Activated T-helper 17 cell treated with anti-CD3 and anti-CD28 coated beads, Interleukin-2, amount 50 U/mL, for 72 hours (primary cell): Measurements from ENCODE around the gene E2F4. TPM values are rescaled to one million over a fixed set of nuclear protein-coding genes. Genes with fewer than 3 reads are reported as not detected.

ENCODE experiments used
- ATAC-seq: fragments of 150-1000 bp; cut with Tn5 transposase; replicated peaks from 2 replicates; pipeline ENCODE4 v1.10.0; 2021; ENCODE audit warnings: mild to moderate bottlenecking, moderate library complexity
- H3K27ac Mint-ChIP-seq: one replicate; pipeline ENCODE4 v1.8.0; 2022; ENCODE audit warnings: mixed read lengths
- H3K27me3 Mint-ChIP-seq: one replicate; pipeline ENCODE4 v1.8.0; 2022; ENCODE audit warnings: mixed read lengths
- H3K36me3 Mint-ChIP-seq: one replicate; pipeline ENCODE4 v1.8.0; 2022; ENCODE audit warnings: low read depth, mild to moderate bottlenecking, mixed read lengths
- H3K4me1 Mint-ChIP-seq: one replicate; pipeline ENCODE4 v1.8.0; 2022; ENCODE audit warnings: mixed read lengths
- H3K4me3 Mint-ChIP-seq: one replicate; pipeline ENCODE4 v1.8.0; 2022; ENCODE audit warnings: mild to moderate bottlenecking, mixed read lengths
- H3K9me3 Mint-ChIP-seq: one replicate; pipeline ENCODE4 v1.8.0; 2022; ENCODE audit warnings: mixed read lengths
- total RNA-seq, 2 donors: library from RNA; stranded (reverse); gene quantifications; one replicate each; pipeline ENCODE4 v1.2.3, GENCODE V29; 2022

E2F4 gene
- total RNA-seq, 2 donors from 2014 or later, result 90.0 to 141 TPM

DNA sequence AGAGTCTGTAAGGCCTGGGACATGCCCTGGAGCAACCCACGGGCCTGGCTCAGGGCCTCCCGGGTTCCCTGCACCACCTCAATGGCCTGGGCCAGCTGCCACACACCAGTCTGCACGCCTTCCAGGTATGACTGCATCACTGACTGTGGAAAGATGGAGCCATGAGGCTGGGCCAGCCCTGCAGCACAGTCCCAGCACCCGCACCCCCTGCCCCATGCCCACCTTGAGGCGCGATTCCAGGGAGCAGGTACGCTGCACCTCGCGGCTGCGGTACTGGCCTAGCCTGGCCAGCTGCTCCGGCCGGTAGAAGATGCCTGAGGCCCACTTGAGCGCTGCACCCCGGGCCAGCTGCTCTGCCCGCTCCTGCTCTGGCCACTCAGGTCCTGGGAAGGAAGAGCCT, 3.2 kb upstream of the E2F4 start:
- H3K27ac Mint-ChIP-seq, result no peak overlapping the region
- ATAC-seq, result no peak
- H3K36me3 Mint-ChIP-seq, result peaks cover 20% of the 10 kb centered on the region
- no peaks in the 10 kb centered on the region for H3K27me3 Mint-ChIP-seq
- H3K9me3 Mint-ChIP-seq, result no peaks in the 10 kb centered on the region
- H3K4me3 Mint-ChIP-seq, result no peak overlapping the region
- H3K4me1 Mint-ChIP-seq, result peaks cover 17% of the 10 kb centered on the region

DNA sequence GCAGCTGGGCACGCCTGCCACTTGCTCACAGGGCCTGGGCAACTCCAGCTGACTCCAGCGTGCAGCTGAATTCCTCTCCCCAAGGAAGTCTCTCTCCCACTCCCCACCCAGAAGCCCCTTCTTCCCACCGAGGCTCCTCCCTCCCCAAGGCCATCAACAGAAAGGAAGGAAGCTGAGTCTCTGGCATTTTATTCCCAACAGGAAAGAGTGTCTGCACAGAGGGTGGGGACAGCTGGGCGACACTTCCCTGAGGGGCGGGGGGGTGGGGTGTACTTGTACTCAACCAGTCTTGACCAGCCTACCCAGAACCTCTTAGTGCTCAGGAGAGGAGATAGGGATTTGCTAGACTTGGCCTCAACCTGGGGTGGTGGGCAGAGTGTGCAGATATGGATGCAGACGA, 1.9 kb upstream of the E2F4 start, which contains the start of gene EXOC3L1:
TSS of gene EXOC3L1 (minus strand) at position 96 of the 400 bp plus-strand sequence. CDS start 460 bp downstream, outside the sequence.
- H3K4me1 Mint-ChIP-seq, result peaks cover 20% of the 10 kb centered on the region
- H3K27me3 Mint-ChIP-seq, result no peaks in the 10 kb centered on the region
- peaks cover 32% of the 10 kb centered on the region for H3K36me3 Mint-ChIP-seq
- peak within 1 kb of the TSS; percentile 88 for H3K27ac Mint-ChIP-seq
- peak within 1 kb of the TSS; percentile 85 for H3K4me3 Mint-ChIP-seq
- ATAC-seq, result no peak
- no peaks in the 10 kb centered on the region for H3K9me3 Mint-ChIP-seq

DNA sequence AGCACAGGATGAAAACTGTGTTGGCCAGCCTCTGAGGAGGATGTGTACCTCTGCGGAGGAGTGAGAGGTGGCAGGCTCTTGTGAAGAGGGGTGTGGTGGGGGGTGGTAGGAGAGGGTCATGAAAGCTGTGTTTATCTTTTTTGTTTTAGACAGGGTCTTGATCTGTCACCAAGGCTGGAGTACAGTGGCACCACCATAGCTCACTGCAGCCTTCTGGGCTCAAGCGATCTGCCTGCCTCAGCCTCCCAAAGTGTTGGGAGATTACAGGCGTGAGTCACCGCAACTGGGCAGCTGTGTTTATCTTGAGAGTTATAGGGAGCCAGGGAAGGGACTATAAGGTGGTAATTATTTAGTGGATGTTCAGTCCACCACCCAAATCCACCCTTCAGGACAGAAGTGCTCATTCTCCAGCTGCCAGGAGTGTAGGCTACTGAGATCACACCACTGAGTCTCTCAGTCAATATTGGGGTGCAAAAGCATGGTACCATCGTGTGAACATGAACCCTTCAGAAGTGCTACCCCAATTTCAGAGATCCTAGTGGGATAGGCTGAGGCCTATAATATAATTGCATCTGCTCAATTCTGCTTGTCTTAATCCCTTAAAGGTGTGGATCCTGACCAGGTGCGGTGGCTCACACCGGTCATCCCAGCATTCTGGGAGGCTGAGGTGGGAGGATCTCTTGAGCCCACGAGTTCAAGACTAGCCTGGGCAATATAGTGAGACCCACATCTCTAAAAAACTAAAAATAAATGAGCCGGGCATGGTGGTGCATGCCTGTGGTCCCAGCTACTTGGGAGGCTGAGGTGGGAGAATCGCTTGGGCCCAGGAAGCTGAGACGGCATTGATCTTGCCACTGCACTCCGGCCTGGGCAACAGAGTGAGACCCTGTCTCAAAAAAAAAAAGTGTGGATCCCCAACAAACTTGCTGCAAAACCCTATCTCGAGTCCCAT, 1.2 kb upstream of the E2F4 start:
- Mint-ChIP-seq H3K27me3 (no peaks in the 10 kb centered on the region), H3K4me3 (peak overlapping the region; percentile 85), H3K27ac (peak overlapping the region; percentile 88), H3K36me3 (peaks cover 34% of the 10 kb centered on the region), H3K4me1 (peaks cover 15% of the 10 kb centered on the region), H3K9me3 (no peaks in the 10 kb centered on the region)
- ATAC-seq, result no peak

DNA sequence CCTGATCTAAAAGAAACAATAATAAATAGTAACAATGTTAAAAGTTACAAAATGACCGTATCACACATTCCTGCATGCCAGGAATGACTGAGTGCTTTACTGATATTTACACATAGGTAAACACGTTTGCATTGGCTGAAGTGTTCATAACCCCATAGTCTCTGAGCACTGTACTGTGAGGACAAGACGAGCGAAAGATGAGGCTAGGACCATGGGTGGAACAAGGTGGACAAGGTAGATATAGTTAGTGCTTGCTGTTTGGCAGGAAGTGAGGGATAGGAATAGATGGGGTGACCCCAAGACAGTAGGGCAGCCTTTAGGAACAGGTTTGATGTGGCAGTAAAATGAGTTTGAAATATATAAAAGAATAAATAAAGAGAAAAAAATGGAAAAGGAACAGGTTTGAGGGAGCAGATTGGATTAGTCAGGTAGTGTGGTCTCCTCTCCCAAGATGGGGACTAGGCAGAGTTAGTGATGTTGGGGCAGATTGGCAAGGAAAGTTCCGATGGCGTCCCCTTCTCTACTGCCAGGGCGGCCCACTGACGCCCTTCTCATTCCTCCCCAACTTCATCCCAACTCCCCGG, 452 bp upstream of the E2F4 start:
- H3K27ac Mint-ChIP-seq, result peak overlapping the region; percentile 88
- peaks cover 42% of the 10 kb centered on the region for H3K36me3 Mint-ChIP-seq
- no peaks in the 10 kb centered on the region for H3K27me3 Mint-ChIP-seq
- no peaks in the 10 kb centered on the region for H3K9me3 Mint-ChIP-seq
- H3K4me1 Mint-ChIP-seq, result peaks cover 22% of the 10 kb centered on the region
- peak overlapping the region; percentile 85 for H3K4me3 Mint-ChIP-seq
- peak; percentile 16 for ATAC-seq

DNA sequence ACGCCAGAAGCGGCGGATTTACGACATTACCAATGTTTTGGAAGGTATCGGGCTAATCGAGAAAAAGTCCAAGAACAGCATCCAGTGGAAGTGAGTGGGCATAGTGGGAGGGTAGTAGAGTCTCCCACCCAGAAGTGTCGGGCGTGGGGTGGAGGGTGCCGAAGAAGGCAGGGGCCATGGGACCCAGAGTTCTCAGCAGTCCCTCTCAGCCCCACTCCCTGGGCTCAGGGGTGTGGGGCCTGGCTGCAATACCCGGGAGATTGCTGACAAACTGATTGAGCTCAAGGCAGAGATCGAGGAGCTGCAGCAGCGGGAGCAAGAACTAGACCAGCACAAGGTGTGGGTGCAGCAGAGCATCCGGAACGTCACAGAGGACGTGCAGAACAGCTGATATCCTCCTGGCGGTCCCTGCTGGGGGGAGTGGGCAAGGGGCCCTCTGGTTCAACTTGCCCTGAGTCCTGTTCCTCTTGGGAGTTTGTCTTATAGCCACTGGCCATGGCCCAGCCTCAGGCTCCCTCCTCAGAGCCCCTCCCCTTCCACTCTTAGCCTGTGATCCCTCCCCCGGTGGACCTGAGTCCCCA, 916 bp downstream of the E2F4 start:
- H3K4me1 Mint-ChIP-seq, result peaks cover 27% of the 10 kb centered on the region
- H3K36me3 Mint-ChIP-seq, result peaks cover 53% of the 10 kb centered on the region
- H3K27ac Mint-ChIP-seq, result peak overlapping the region; percentile 88
- peak; percentile 13 for ATAC-seq
- H3K9me3 Mint-ChIP-seq, result no peaks in the 10 kb centered on the region
- H3K4me3 Mint-ChIP-seq, result peak overlapping the region; percentile 85
- no peaks in the 10 kb centered on the region for H3K27me3 Mint-ChIP-seq

DNA sequence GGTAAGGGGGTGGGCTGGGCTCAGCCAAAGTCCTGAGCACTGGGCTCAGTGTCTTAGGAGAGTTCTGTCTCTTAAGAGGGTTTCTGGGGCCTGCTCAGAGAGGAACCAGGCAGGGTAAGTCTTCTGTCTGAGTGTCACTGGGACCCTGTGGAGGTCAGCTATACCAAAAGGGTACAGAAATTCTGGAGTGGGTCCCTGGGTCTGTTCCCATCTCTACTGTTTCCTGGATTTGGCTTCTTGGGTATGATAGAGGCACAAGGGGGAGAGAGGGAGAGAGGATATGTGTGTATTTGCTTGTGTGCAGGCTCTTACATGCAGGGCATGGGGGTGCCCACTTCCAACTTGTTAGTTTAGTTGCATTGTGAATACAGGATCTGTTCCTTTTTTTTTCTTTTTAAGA, 1.6 kb downstream of the E2F4 start:
- Mint-ChIP-seq H3K27me3 (no peaks in the 10 kb centered on the region), H3K27ac (peak overlapping the region; percentile 88), H3K4me1 (peaks cover 27% of the 10 kb centered on the region), H3K9me3 (no peaks in the 10 kb centered on the region), H3K4me3 (peak overlapping the region; percentile 85), H3K36me3 (peaks cover 60% of the 10 kb centered on the region)
- ATAC-seq, result no peak

DNA sequence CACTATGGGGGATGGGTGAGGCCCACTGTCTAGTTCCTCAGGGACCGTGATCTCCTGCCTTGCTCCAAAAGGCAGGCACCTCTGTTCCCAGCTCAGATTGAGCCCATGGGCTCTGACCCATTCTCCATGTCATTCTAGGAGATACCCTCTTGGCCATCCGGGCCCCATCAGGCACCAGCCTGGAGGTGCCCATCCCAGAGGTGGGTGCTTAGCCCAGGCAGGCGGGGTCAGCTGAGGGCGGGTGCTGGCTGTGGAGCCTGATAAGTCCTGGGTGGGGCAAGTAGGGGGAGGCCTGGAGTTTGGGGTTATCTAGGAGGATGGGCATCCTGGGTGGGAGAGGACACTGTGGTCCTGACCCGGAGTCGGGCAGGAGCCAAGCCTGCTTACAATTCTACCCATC, 2.3 kb downstream of the E2F4 start:
- H3K9me3 Mint-ChIP-seq, result no peaks in the 10 kb centered on the region
- peak overlapping the region; percentile 88 for H3K27ac Mint-ChIP-seq
- peaks cover 62% of the 10 kb centered on the region for H3K36me3 Mint-ChIP-seq
- H3K4me3 Mint-ChIP-seq, result peak overlapping the region; percentile 85
- H3K4me1 Mint-ChIP-seq, result peaks cover 27% of the 10 kb centered on the region
- no peak for ATAC-seq
- no peaks in the 10 kb centered on the region for H3K27me3 Mint-ChIP-seq

DNA sequence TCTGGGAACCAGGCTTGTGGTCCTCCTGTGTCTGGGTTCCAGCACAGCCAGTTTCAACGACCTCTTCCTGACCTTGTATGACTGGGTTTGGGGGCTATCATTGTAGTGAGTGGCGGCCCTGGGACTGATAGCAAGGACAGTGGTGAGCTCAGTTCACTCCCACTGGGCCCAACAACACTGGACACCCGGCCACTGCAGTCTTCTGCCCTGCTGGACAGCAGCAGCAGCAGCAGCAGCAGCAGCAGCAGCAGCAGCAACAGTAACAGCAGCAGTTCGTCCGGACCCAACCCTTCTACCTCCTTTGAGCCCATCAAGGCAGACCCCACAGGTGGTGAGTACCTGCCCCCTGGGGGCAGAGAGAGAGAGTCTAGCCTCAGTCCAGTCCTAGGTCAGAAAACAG, 3.7 kb downstream of the E2F4 start:
- no peaks in the 10 kb centered on the region for H3K9me3 Mint-ChIP-seq
- no peak for ATAC-seq
- peak overlapping the region; percentile 74 for H3K27ac Mint-ChIP-seq

DNA sequence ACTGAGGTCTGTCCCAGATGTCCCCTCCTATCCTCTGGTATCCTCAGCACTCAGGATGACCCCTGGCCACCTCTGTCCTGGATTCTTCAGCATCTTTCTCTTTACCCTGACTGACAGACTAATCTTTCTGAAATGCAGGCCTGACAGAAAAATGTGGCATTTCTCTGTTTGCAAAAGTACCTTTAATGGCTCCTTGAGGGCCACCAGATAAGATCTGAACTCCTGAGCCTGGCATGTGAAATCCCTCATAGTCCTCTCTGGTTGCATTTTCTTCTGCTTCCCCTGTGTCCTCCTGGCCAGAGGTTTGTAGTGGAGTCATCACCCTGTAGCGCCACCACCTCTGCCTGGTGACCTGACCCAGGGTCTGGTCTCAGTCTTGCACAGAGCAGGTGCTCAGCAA, 4.9 kb downstream of the E2F4 start:
- no peaks in the 10 kb centered on the region for H3K27me3 Mint-ChIP-seq
- no peak for ATAC-seq
- peak overlapping the region; percentile 74 for H3K27ac Mint-ChIP-seq

More for the DNA sequence above, 3.7 kb downstream of the E2F4 start:
- H3K36me3 Mint-ChIP-seq, result peaks cover 74% of the 10 kb centered on the region
- H3K27me3 Mint-ChIP-seq, result no peaks in the 10 kb centered on the region
- H3K4me3 Mint-ChIP-seq, result peak overlapping the region; percentile 12
- peaks cover 27% of the 10 kb centered on the region for H3K4me1 Mint-ChIP-seq

DNA sequence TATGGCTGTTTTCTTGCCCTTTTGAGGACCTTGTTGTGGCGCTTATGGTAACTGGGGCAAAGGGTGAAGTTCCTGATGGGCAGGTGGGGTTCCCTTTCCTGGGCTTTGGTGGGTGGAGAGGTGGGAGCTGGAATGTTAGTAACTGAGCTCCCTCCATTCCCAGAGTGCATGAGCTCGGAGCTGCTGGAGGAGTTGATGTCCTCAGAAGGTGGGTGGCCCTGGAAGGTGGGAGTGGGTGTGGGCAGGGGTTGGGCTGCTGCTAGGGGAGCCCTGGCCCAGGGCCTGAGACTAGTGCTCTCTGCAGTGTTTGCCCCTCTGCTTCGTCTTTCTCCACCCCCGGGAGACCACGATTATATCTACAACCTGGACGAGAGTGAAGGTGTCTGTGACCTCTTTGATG, 5.7 kb downstream of the E2F4 start:
- H3K4me3 Mint-ChIP-seq, result no peak overlapping the region
- no peaks in the 10 kb centered on the region for H3K27me3 Mint-ChIP-seq
- peak overlapping the region; percentile 36 for H3K27ac Mint-ChIP-seq
- peaks cover 87% of the 10 kb centered on the region for H3K36me3 Mint-ChIP-seq
- H3K9me3 Mint-ChIP-seq, result no peaks in the 10 kb centered on the region
- no peak for ATAC-seq
- peaks cover 20% of the 10 kb centered on the region for H3K4me1 Mint-ChIP-seq

More for the DNA sequence above, 4.9 kb downstream of the E2F4 start:
- H3K4me3 Mint-ChIP-seq, result peak overlapping the region; percentile 12
- no peaks in the 10 kb centered on the region for H3K9me3 Mint-ChIP-seq
- peaks cover 20% of the 10 kb centered on the region for H3K4me1 Mint-ChIP-seq
- H3K36me3 Mint-ChIP-seq, result peaks cover 83% of the 10 kb centered on the region

DNA sequence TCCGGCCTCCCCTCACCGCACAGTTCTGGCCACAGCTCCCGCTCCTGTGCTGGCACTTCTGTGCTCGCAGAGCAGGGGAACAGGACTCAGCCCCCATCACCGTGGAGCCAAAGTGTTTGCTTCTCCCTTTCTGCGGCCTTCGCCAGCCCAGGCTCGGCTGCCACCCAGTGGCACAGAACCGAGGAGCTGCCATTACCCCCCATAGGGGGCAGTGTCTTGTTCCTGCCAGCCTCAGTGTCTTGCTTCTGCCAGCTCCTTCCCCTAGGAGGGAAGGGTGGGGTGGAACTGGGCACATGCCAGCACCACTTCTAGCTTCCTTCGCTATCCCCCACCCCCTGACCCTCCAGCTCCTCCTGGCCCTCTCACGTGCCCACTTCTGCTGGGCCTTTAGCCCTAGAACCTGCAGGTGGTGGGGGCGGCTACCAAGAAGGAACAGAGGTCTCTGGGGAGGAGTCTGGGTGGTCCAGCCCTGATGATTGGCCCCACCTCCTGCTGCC, 6.3 kb downstream of the E2F4 start:
- no peaks in the 10 kb centered on the region for H3K27me3 Mint-ChIP-seq
- H3K4me1 Mint-ChIP-seq, result peaks cover 20% of the 10 kb centered on the region
- no peak overlapping the region for H3K27ac Mint-ChIP-seq
- ATAC-seq, result peak; percentile 62
- H3K9me3 Mint-ChIP-seq, result no peaks in the 10 kb centered on the region
- peaks cover 83% of the 10 kb centered on the region for H3K36me3 Mint-ChIP-seq
- no peak overlapping the region for H3K4me3 Mint-ChIP-seq

DNA sequence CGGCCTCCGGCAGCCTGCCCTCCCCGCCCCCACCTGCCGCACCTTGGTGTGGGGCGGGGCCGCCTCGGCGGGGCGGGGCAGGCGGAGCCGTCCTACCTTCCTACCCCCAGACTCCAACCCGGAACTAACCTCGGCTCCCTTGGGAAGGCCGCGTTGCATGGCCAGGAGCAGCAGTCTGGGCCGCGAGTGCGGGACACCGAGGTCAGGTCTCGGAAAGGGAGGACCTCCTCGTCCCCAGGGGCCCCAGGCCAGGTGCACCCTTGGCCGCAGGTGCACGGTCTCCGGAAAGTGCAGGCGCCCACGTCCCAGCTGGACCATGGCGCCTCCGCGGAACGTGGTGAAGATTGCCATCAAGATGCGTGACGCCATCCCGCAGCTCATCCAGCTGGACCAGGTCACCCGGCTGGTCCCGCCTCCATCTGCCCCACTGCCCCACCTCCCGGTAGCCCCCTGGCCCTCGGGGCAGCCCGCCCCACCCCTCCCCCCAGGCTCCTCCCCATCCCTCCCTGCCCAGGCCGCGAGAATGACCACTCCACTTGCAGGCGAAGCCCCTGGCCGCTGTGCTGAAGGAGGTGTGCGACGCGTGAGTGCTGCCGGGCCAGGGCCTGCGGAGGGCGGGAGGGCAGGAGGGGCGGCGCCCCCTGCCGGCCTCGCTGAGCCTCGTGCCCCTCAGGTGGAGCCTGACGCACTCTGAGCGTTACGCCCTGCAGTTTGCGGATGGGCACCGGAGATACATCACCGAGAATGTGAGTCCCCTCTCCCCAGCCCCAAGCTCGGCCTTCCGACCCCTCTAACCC, 7.3 kb downstream of the E2F4 start, which contains the start of gene ELMO3:
TSS of gene ELMO3 (plus strand) at position 121 of the 797 bp plus-strand sequence. CDS start at position 317, 196 bp downstream.
- Mint-ChIP-seq H3K36me3 (peaks cover 73% of the 10 kb centered on the region), H3K9me3 (no peaks in the 10 kb centered on the region), H3K4me1 (peaks cover 15% of the 10 kb centered on the region), H3K27ac (no peak within 1 kb of the TSS), H3K27me3 (no peaks in the 10 kb centered on the region), H3K4me3 (no peak within 1 kb of the TSS)
- ATAC-seq, result no peak

DNA sequence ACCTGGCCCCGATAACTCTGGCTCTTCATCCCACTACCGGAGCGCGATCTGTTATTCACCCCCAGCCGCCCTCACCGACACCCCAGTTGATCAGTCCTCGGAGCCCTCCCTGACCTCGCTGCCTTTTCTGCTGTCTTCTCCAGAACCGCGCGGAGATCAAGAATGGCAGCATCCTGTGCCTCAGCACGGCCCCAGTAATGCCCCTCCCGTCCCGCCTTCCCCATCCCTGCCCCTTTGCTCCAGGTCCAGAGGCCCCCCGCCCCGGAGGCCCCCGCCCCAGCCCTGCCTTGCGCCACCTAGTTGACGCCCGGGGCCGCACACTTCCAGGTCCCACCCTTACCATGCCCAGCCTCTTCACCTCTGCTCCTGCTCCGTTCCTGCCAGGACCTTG, 7.8 kb downstream of the E2F4 start:
- Mint-ChIP-seq H3K4me1 (peaks cover 15% of the 10 kb centered on the region), H3K27ac (no peak overlapping the region), H3K4me3 (no peak overlapping the region), H3K27me3 (no peaks in the 10 kb centered on the region), H3K36me3 (peaks cover 67% of the 10 kb centered on the region), H3K9me3 (no peaks in the 10 kb centered on the region)
- ATAC-seq, result no peak

DNA sequence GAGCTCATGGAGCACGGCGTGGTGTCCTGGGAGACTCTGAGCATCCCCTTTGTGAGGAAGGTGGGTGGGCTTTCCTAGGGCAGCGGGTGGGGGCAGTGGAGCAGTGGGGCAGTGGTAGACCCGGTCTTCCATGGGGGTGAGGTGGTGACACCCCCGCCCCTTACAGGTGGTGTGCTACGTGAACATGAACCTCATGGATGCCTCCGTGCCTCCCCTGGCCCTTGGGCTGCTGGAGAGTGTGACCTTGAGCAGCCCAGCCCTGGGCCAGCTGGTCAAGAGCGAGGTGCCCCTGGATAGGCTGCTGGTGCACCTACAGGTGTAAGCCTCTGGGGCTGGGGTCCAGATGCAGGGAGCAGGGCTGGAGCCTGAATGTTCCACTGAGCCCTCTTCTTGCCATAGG, 8.5 kb downstream of the E2F4 start:
- Mint-ChIP-seq H3K27me3 (no peaks in the 10 kb centered on the region), H3K36me3 (peaks cover 60% of the 10 kb centered on the region), H3K9me3 (no peaks in the 10 kb centered on the region), H3K27ac (no peak overlapping the region), H3K4me3 (no peak overlapping the region), H3K4me1 (peaks cover 15% of the 10 kb centered on the region)
- no peak for ATAC-seq
